Bronchial epithelial cell (primary cell): Measurements from ENCODE around the gene F8A3. TPM values are rescaled to one million over a fixed set of nuclear protein-coding genes. Genes with fewer than 3 reads are reported as not detected.

Experiments
- DNase-seq: peaks from one replicate; pipeline ENCODE4 v3.0.0-alpha.2; 2010; ENCODE audit warnings: low read depth
- FAIRE-seq: peaks from 2 replicates; lab custom pipeline; 2011; peaks lifted over from hg19 to GRCh38; lab: Jason Lieb, UNC
- H3K27me3 ChIP-seq: 2 replicates; pipeline ENCODE4 v1.5.1; 2011; ENCODE audit warnings: low read length; ENCODE audit not compliant: control insufficient read depth, insufficient read depth
- H3K36me3 ChIP-seq: 2 replicates; pipeline ENCODE4 v1.5.1; 2011; ENCODE audit warnings: low read length; ENCODE audit not compliant: control insufficient read depth, insufficient read depth
- H3K4me3 ChIP-seq: 2 replicates; pipeline ENCODE4 v1.5.1; 2011; ENCODE audit warnings: mild to moderate bottlenecking, low read depth, low read length, control low read depth
- total RNA-seq: library from RNA; depleted of rRNA; stranded (reverse); fragments of >200 nt; gene quantifications from 2 replicates; pipeline ENCODE4 v1.2.1, GENCODE V29; 2014
- TF ChIP-seq, protein P1 (sequence below): IDR thresholded peaks from 2 replicates; pipeline ENCODE4 v1.5.1; 2011; ENCODE audit warnings: mild to moderate bottlenecking, moderate library complexity, low read length, control low read depth, inconsistent platforms; ENCODE audit not compliant: insufficient read depth, severe bottlenecking

F8A3 gene
- total RNA-seq, 1 donor from 2014 or later, result 0.26 TPM

DNA sequence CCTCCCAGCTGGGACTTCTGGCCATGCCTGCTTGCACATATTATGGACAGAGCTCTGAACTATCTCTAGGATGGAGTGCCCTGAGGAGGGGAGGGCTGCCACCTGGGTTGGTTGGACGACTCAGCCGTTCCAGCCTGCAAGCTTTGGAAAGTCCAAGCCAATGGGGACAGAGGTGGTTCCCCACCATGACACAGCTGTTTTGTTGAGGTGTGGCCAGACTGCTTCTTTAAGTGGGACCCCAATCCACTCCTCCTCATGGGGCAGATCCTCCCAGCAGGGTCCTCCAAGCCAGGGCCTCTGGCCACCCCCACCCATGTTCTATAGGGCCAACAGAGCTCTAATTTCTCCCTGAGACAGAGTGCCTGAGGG, 22.7 kb downstream of the F8A3 start:
- Histone ChIP-seq H3K27me3 (no peaks in the 10 kb centered on the region), H3K4me3 (no peak overlapping the region), H3K36me3 (no peaks in the 10 kb centered on the region)
- FAIRE-seq (no peak), DNase-seq (no peak)
- TF ChIP-seq, protein P1, sequence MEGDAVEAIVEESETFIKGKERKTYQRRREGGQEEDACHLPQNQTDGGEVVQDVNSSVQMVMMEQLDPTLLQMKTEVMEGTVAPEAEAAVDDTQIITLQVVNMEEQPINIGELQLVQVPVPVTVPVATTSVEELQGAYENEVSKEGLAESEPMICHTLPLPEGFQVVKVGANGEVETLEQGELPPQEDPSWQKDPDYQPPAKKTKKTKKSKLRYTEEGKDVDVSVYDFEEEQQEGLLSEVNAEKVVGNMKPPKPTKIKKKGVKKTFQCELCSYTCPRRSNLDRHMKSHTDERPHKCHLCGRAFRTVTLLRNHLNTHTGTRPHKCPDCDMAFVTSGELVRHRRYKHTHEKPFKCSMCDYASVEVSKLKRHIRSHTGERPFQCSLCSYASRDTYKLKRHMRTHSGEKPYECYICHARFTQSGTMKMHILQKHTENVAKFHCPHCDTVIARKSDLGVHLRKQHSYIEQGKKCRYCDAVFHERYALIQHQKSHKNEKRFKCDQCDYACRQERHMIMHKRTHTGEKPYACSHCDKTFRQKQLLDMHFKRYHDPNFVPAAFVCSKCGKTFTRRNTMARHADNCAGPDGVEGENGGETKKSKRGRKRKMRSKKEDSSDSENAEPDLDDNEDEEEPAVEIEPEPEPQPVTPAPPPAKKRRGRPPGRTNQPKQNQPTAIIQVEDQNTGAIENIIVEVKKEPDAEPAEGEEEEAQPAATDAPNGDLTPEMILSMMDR, result no peak

DNA sequence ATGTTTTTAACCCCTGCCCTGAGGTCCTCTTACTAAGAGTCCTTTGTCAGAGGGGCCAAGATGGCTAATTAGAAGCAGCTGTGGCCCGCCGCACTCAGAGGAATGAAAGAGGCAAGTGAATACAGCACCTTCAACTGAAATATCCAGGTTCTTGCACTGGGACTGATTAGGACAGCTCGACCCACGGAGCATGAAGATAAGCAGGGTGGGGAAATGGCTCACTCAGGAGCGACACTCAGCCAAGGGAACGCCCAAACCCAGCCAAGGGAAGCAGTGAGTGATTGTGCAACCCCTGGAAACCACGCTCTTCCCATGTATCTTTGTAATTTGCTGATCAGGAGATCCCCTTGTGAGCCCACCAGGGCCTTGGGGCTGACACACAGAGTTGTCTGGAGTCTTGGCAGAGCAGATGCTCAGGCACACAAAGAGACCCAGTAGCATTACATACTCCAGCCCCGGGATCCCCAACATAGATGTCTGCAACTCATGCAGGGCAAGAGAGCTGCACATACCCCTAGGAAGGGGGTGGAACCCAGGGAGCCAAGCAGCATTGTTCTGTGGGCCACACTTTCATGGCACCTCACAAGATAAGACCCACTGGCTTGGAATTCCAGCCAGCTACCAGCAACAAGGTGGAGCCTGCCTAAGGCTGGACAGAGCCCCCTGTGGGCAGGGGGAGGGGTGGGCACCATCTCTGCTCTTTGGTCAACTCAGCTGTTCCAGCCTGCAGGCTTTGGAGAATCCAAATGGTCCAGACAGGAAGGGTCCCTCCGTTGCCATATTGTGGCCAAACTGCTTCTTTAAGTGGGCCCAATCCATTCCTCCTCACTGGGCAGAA, 23.3 kb downstream of the F8A3 start:
- no peak for DNase-seq
- FAIRE-seq, result no peak
- TF ChIP-seq, protein P1, result no peak
- no peaks in the 10 kb centered on the region for H3K36me3 ChIP-seq
- H3K27me3 ChIP-seq, result no peaks in the 10 kb centered on the region
- H3K4me3 ChIP-seq, result no peak overlapping the region

DNA sequence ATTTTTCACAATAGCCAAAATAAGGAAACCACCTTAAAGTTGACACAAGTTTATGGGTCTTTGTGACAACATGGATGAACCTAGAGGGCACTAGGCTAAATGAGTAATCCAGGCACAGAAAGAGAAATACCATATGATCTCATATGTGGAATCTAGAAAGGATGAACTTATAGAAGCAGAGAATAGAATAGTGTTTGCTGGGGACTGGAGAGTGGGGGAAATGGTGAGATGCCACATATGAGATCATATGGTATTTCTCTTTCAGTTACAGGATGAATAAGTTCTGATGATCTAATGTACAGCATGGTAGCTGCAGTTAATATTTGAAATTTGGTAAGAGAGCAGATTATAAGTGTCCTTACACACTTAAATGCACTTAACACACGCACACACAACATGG, 40.7 kb downstream of the F8A3 start:
- Histone ChIP-seq H3K27me3 (no peaks in the 10 kb centered on the region), H3K36me3 (no peaks in the 10 kb centered on the region), H3K4me3 (no peak overlapping the region)
- FAIRE-seq (no peak), DNase-seq (no peak)
- TF ChIP-seq, protein P1, result no peak

Other genes starting within 250 kb of the F8A3 start
- gene VBP1, start 242.2 kb downstream of the F8A3 start, total RNA-seq, result 69.0 and 80.4 TPM in 2 replicates
- gene RAB39B, start 194.1 kb downstream of the F8A3 start, total RNA-seq, result 0.26 and 2.6 TPM in 2 replicates
- under 0.01 and 0.13 TPM in 2 replicates for gene CLIC2, start 124.0 kb downstream of the F8A3 start, total RNA-seq
- 0.79 TPM in 1 of 2 replicates, not detected in the other for gene F8A2, start 76.5 kb downstream of the F8A3 start, total RNA-seq
- gene SPRY3, start 154.0 kb upstream of the F8A3 start, total RNA-seq, result 0.26 and 0.38 TPM in 2 replicates
- 7.6 and 12.3 TPM in 2 replicates for gene TMLHE, start 154.3 kb upstream of the F8A3 start, total RNA-seq